ENCODE data around the gene TRNP1. TPM values are rescaled to one million over a fixed set of nuclear protein-coding genes. Genes with fewer than 3 reads are reported as not detected.

TRNP1 gene
- total and polyA plus RNA-seq, 2 of the 4 experiments (the other 2 are of a cell fraction) = 63.3 to 91.6 TPM

- Histone ChIP-seq H2BK120ac (ENCODE audit: low read depth, low read length) (no peak overlapping the region), H3K36me3 (ENCODE audit: control insufficient read depth, insufficient read depth, low read length) (no peaks in the 10 kb centered on the region), H2AK5ac (ENCODE audit: low read depth, low read length) (no peak overlapping the region), H4K5ac (ENCODE audit: low read depth, low read length) (no peak overlapping the region), H3K14ac (replicated peaks; ENCODE audit: low read depth, low read length) (no peak overlapping the region), H4K20me1 (ENCODE audit: insufficient read depth, low read length) (no peaks in the 10 kb centered on the region), H2BK20ac (ENCODE audit: low read depth, low read length) (no peak overlapping the region), H3K9ac (ENCODE audit: low read depth, low read length) (no peak overlapping the region), H4K8ac (ENCODE audit: low read depth in 2 of 2, low read length in 2 of 2) (no peak overlapping the region), H3K9me1 (ENCODE audit: insufficient read depth, low read length) (no peaks in the 10 kb centered on the region), H3K27me3 (ENCODE audit: control insufficient read depth, insufficient read depth, low read length) (peaks cover 2% of the 10 kb centered on the region; the same call in 1 of the 2 replicates), H3K4me1 (ENCODE audit: control insufficient read depth, insufficient read depth, low read length) (no peaks in the 10 kb centered on the region), H2AFZ (replicated peaks; ENCODE audit: low read length, poor library complexity) (no peak overlapping the region), H3K79me1 (ENCODE audit: low read depth in 1 of 2, low read length in 2 of 2) (no peaks in the 10 kb centered on the region), H3K27ac (ENCODE audit: insufficient read depth, low read length) (no peak overlapping the region), H3K4me3 (ENCODE audit: insufficient read depth, low read depth, low read length) (no peak overlapping the region), H2AK9ac (replicated peaks; ENCODE audit: low read depth, low read length, poor library complexity) (no peak overlapping the region), H3K23ac (ENCODE audit: low read depth, low read length) (no peak overlapping the region), H3K4ac (ENCODE audit: low read depth, low read length) (no peak overlapping the region), H3K4me2 (ENCODE audit: low read depth, low read length) (no peak overlapping the region), H3K9me3 (ENCODE audit: control insufficient read depth, insufficient read depth, low read length) (no peaks in the 10 kb centered on the region), H3K18ac (ENCODE audit: low read depth, low read length) (no peak overlapping the region), H2BK5ac (ENCODE audit: low read depth, low read length, poor library complexity, severe bottlenecking) (no peak overlapping the region), H4K91ac (ENCODE audit: insufficient read depth, low read depth, low read length) (no peak overlapping the region), H3K56ac (ENCODE audit: extremely low read depth, insufficient read depth, low read length) (no peak overlapping the region), H2BK15ac (ENCODE audit: low read depth, low read length) (no peak overlapping the region)
- TF ChIP-seq CTCF (conservative IDR thresholded peaks at IDR 0.05; ENCODE audit: low read depth, low read length) (no peak), ELK1 (IDR thresholded peaks at IDR 0.05; ENCODE audit: borderline replicate concordance, low read depth, low read length) (no peak), RFX5 (IDR thresholded peaks at IDR 0.05; ENCODE audit: low read depth, low read length) (no peak), RAD21 (IDR thresholded peaks at IDR 0.05; ENCODE audit: low read length) (no peak), MXI1 (IDR thresholded peaks at IDR 0.05; ENCODE audit: borderline replicate concordance, low read depth, low read length) (no peak), FOS (IDR thresholded peaks at IDR 0.05; ENCODE audit: low read depth, low read length) (no peak), USF2 (IDR thresholded peaks at IDR 0.05; ENCODE audit: low read depth, low read length) (no peak)
- WGBS, 2 experiments (ENCODE audit: extremely low coverage in 2 of 2, insufficient read length in 1 of 2) = no CpG with 5 or more reads among the region's 2 CpGs
- intact Hi-C loops (cut with micrococcal nuclease) = loop anchor here (10.0 kb wide), 1 partner anchor 146 kb away; no protein-coding TSS in a partner anchor
- dilution Hi-C loops (cut with HindIII; ENCODE audit: low sequenced_read_pairs, unreplicated experiment) = no loop called here
- ChIA-PET POLR2A (ENCODE audit: unreplicated experiment) (no interaction called here), CTCF (no interaction called here)
- in situ Hi-C loops (cut with MboI; ENCODE audit: low sequenced_read_pairs) = loop anchor here (5.0 to 10.0 kb wide), 2 partner anchors 48 to 236 kb away; no protein-coding TSS in a partner anchor
- no peak for ATAC-seq (ENCODE audit: low read depth)
- no TSS peak for BruUV-seq (replicated peaks)
- no peak for DNase-seq
Measured at GRCh38 chr1:27049100-27049499, 55.6 kb downstream of the TRNP1 start.
